Panc1 (cell line): ENCODE data around the gene NCK2.
"Not testable (repeated sequence)": the region's sequence is repeated elsewhere in the genome, so short reads cannot be mapped to it uniquely, and the experiment has no call there.

Source experiments
- CTCF ChIP-seq: fragments of 450-650 bp; IDR thresholded peaks from 2 replicates; pipeline ENCODE4 v1.5.1; 2017; ENCODE audit warnings: mild to moderate bottlenecking
- POLR2AphosphoS5 ChIP-seq: IDR thresholded peaks from 2 replicates; pipeline ENCODE4 v1.6.1; 2012; ENCODE audit warnings: mild to moderate bottlenecking, low read depth, low read length, moderate library complexity
- SIN3A ChIP-seq: IDR thresholded peaks from 2 replicates; pipeline ENCODE4 v1.6.1; 2012; ENCODE audit warnings: low read depth, mild to moderate bottlenecking, low read length, moderate library complexity, borderline replicate concordance; ENCODE audit not compliant: insufficient read depth
- TCF7L2 ChIP-seq: IDR thresholded peaks from 2 replicates; pipeline ENCODE4 v1.6.1; 2011; ENCODE audit warnings: mild to moderate bottlenecking, low read depth, low read length, inconsistent platforms

GRCh38 chr2:105897694-105898093 lies 153.0 kb downstream of the NCK2 start:
- TF ChIP-seq CTCF, POLR2AphosphoS5, SIN3A, TCF7L2: not testable (repeated sequence)
